ENCODE results near the gene METTL27.
"Not testable (repeated sequence)": the region's sequence is repeated elsewhere in the genome, so short reads cannot be mapped to it uniquely, and the experiment has no call there.

METTL27 gene

GRCh38 chr7:73821597-73822285 is 20.6 kb downstream of the METTL27 start:
- DNase-seq (ENCODE audit: low read depth in 2 of 3, low spot score in 1 of 3): not testable (repeated sequence)

GRCh38 chr7:73820013-73820412 is 22.3 kb downstream of the METTL27 start:
- no peak for DNase-seq (ENCODE audit: low read depth in 2 of 3, low spot score in 1 of 3)

GRCh38 chr7:73817121-73817520 is 25.2 kb downstream of the METTL27 start:
- DNase-seq (ENCODE audit: low read depth in 2 of 3, low spot score in 1 of 3): no peak

GRCh38 chr7:73815436-73815835 is 26.9 kb downstream of the METTL27 start:
- DNase-seq (ENCODE audit: low read depth in 2 of 3, low spot score in 1 of 3): no peak

GRCh38 chr7:73812996-73813395 is 29.3 kb downstream of the METTL27 start:
- DNase-seq (ENCODE audit: low read depth in 2 of 3, low spot score in 1 of 3): no peak

GRCh38 chr7:73811760-73812168 is 30.6 kb downstream of the METTL27 start:
- peak; percentile 33 to 47 (median 46) for DNase-seq (ENCODE audit: low read depth in 2 of 3, low spot score in 1 of 3)

- DNase-seq (ENCODE audit: low read depth in 2 of 3, low spot score in 1 of 3): no peak
Observed at GRCh38 chr7:73810998-73811360, 31.3 kb downstream of the METTL27 start.

GRCh38 chr7:73809467-73809951 is 32.8 kb downstream of the METTL27 start:
- no peak for DNase-seq (ENCODE audit: low read depth in 2 of 3, low spot score in 1 of 3)

GRCh38 chr7:73802459-73802858 is 39.9 kb downstream of the METTL27 start:
- no peak for DNase-seq (ENCODE audit: low read depth in 2 of 3, low spot score in 1 of 3)

GRCh38 chr7:73801577-73801976 is 40.7 kb downstream of the METTL27 start:
- DNase-seq (ENCODE audit: low read depth in 2 of 3, low spot score in 1 of 3): no peak

- DNase-seq (ENCODE audit: low read depth in 2 of 3, low spot score in 1 of 3): no peak
Observed at GRCh38 chr7:73799282-73800141, 42.8 kb downstream of the METTL27 start.

GRCh38 chr7:73797176-73797575 is 45.1 kb downstream of the METTL27 start:
- not testable (repeated sequence) for DNase-seq (ENCODE audit: low read depth in 2 of 3, low spot score in 1 of 3)

- not testable (repeated sequence) for DNase-seq (ENCODE audit: low read depth in 2 of 3, low spot score in 1 of 3)
Observed at GRCh38 chr7:73796656-73797055, 45.7 kb downstream of the METTL27 start.

GRCh38 chr7:73795188-73795587 is 47.1 kb downstream of the METTL27 start:
- DNase-seq (ENCODE audit: low read depth in 2 of 3, low spot score in 1 of 3): not testable (repeated sequence)

GRCh38 chr7:73791170-73791690 is 51.1 kb downstream of the METTL27 start:
- DNase-seq (ENCODE audit: low read depth in 2 of 3, low spot score in 1 of 3): not testable (repeated sequence)

- DNase-seq (ENCODE audit: low read depth in 2 of 3, low spot score in 1 of 3): no peak
Observed at GRCh38 chr7:73789051-73789450, 53.3 kb downstream of the METTL27 start.

- not testable (repeated sequence) for DNase-seq (ENCODE audit: low read depth in 2 of 3, low spot score in 1 of 3)
Observed at GRCh38 chr7:73787786-73788048, 54.6 kb downstream of the METTL27 start.

GRCh38 chr7:73786588-73786987 is 55.7 kb downstream of the METTL27 start:
- DNase-seq (ENCODE audit: low read depth in 2 of 3, low spot score in 1 of 3): no peak

Measured in stimulated activated CD4-positive, alpha-beta T cell treated with anti-CD3 and anti-CD28 coated beads, Interleukin-12 subunit alpha, Interleukin-12 subunit beta, amount 100 ng/mL, for 48 hours (primary cell).